ENCODE results near the gene KRTAP12-4.
"Not testable (repeated sequence)": the region's sequence is repeated elsewhere in the genome, so short reads cannot be mapped to it uniquely, and the experiment has no call there.

Gene KRTAP12-4

GRCh38 chr21:44628707-44629391 is 25.6 kb downstream of the KRTAP12-4 start:
- FAIRE-seq: no peak

GRCh38 chr21:44627831-44628233 is 26.6 kb downstream of the KRTAP12-4 start:
- not testable (repeated sequence) for FAIRE-seq

- FAIRE-seq: not testable (repeated sequence)
Observed at GRCh38 chr21:44627181-44627822, 27.2 kb downstream of the KRTAP12-4 start.

GRCh38 chr21:44626673-44627143 is 27.8 kb downstream of the KRTAP12-4 start, which contains the start of gene KRTAP10-9:
Gene KRTAP10-9, plus strand, starts transcription at chr21:44627093. Its CDS starts 79 bp downstream, at chr21:44627172.
- no peak for FAIRE-seq

- FAIRE-seq: no peak
Observed at GRCh38 chr21:44626262-44626661, 28.2 kb downstream of the KRTAP12-4 start.

GRCh38 chr21:44625756-44626155 is 28.7 kb downstream of the KRTAP12-4 start:
- FAIRE-seq: no peak

- FAIRE-seq: no peak
Observed at GRCh38 chr21:44623575-44623974, 30.9 kb downstream of the KRTAP12-4 start.

GRCh38 chr21:44619886-44620285 is 34.6 kb downstream of the KRTAP12-4 start:
- no peak for FAIRE-seq

GRCh38 chr21:44618909-44619308 is 35.5 kb downstream of the KRTAP12-4 start:
- no peak for FAIRE-seq

GRCh38 chr21:44618504-44618903 is 36.0 kb downstream of the KRTAP12-4 start:
- FAIRE-seq: no peak

- no peak for FAIRE-seq
Observed at GRCh38 chr21:44617071-44617501, 37.4 kb downstream of the KRTAP12-4 start.

GRCh38 chr21:44616591-44616926 is 37.9 kb downstream of the KRTAP12-4 start:
- FAIRE-seq: no peak

- FAIRE-seq: no peak
Observed at GRCh38 chr21:44615911-44616590, 38.4 kb downstream of the KRTAP12-4 start.

- no peak for FAIRE-seq
Observed at GRCh38 chr21:44615466-44615865, 39.0 kb downstream of the KRTAP12-4 start.

GRCh38 chr21:44614961-44615391 is 39.5 kb downstream of the KRTAP12-4 start:
- FAIRE-seq: no peak

- no peak for FAIRE-seq
Observed at GRCh38 chr21:44614161-44614631, 40.3 kb downstream of the KRTAP12-4 start.

- FAIRE-seq: no peak
Observed at GRCh38 chr21:44613386-44614155, 40.9 kb downstream of the KRTAP12-4 start.

- FAIRE-seq: no peak
Observed at GRCh38 chr21:44612669-44613229, 41.7 kb downstream of the KRTAP12-4 start.

GRCh38 chr21:44612029-44612486 is 42.4 kb downstream of the KRTAP12-4 start, which contains the start of gene KRTAP10-8:
Gene KRTAP10-8, plus strand, starts transcription at chr21:44612079. Its CDS starts 22 bp downstream, at chr21:44612101.
- no peak for FAIRE-seq

- FAIRE-seq: no peak
Observed at GRCh38 chr21:44611551-44611950, 42.9 kb downstream of the KRTAP12-4 start.

GRCh38 chr21:44610157-44610843 is 44.2 kb downstream of the KRTAP12-4 start:
- not testable (repeated sequence) for FAIRE-seq

GRCh38 chr21:44609193-44609592 is 45.3 kb downstream of the KRTAP12-4 start:
- no peak for FAIRE-seq

All from islet of Langerhans (tissue), 1 donor.